ENCODE data around the gene REEP3.
"Not testable (repeated sequence)": the region's sequence is repeated elsewhere in the genome, so short reads cannot be mapped to it uniquely, and the experiment has no call there.

REEP3 gene, protein sequence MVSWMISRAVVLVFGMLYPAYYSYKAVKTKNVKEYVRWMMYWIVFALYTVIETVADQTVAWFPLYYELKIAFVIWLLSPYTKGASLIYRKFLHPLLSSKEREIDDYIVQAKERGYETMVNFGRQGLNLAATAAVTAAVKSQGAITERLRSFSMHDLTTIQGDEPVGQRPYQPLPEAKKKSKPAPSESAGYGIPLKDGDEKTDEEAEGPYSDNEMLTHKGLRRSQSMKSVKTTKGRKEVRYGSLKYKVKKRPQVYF

GRCh38 chr10:63520500-63521415 is at the start of gene REEP3:
TSS of gene REEP3 (plus strand) at chr10:63521401. CDS start at chr10:63521546, 145 bp downstream.
- no peak for DNase-seq

- no peak for DNase-seq
These were observed 46.7 kb upstream of the REEP3 start for GRCh38 chr10:63474488-63474887.

- no peak for DNase-seq
These were observed 43.3 kb upstream of the REEP3 start for GRCh38 chr10:63477927-63478326.

DNA sequence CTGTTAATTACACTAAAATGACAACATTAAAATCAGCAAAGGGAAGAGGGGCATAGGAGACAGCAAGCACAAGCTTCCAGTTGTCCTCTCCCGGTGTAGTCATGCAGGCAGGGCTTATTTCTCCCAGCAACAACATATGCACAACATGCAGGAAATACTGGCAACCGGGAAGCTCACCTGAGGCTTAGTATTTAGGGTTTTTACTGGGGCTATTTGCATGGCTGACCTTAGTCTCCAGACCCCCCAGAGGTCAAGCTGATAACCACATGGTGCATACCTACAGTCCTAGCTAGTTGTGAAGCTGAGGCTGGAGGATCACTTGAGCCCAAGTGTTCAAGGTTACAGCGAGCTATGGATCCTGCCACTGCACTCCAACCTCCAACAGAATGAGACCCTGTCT is 42.6 kb upstream of the REEP3 start:
- DNase-seq = no peak

- no peak for DNase-seq
These were observed 41.0 kb upstream of the REEP3 start for GRCh38 chr10:63480237-63480636.

DNA sequence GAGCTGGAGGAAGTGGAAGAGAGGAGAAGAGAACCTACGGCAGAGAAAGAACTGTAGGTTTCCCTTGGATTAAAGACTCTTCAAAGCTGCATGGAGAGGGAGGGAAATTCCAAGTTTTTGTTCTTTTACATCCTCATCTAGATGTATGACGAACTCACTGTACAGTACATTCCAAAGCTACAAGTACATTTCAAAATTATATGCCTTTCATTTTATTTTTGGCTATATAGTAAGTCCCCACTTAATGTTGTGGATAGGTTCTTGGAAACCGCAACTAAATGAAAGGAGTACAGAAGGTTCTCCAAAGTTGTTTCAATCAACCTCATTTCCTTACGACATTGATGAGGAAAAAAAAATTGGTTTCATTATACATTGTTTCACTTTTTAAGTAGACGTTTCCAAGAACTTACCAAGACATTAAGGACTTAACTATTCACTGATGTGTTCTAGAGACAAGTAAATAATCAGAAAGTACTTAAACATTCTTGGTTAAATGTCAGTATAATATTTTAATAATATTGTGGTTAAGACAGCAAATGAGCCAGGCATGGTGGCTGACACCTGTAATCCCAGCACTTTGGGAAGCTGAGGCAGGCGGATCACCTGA is 39.3 kb upstream of the REEP3 start:
- no peak for DNase-seq

GRCh38 chr10:63483983-63484382 is 37.2 kb upstream of the REEP3 start:
- no peak for DNase-seq

DNA sequence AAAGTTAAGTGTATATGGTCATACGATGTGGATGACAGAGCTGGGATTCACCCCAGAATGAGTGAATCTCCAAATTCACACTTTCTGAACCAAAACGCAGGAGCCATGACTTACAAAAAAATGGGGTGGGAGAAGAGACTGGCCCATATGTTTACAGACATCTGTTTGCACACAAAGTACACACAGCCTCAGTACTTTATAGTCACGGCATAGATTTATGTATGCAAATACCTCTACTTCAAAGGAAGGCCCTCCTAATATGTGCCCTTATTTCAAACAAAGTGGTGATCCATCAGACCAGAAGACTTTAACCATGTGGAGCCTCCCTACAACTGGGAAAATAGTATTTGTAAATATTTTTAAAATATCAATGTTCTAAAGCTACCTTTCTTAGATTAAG is 33.2 kb upstream of the REEP3 start:
- no peak for DNase-seq

GRCh38 chr10:63489838-63490237 is 31.4 kb upstream of the REEP3 start:
- DNase-seq = no peak

- DNase-seq = no peak
These were observed 29.4 kb upstream of the REEP3 start for GRCh38 chr10:63491588-63492316.

DNA sequence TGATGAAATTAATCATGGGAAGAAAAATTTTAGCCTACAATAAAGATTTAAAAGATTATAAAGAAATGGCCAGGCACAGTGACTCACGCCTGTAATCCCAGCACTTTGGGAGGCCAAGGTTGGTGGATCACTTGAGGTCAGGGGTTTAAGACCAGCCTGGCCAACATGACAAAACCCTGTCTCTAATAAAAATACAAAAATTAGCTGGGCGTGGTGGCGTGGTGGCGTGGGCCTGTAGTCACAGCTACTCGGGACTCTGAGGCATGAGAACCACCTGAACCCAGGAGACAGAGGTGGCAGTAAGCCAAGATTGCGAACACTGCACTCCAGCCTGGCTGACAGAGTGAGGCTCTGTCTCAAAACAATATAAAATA is 28.9 kb upstream of the REEP3 start:
- DNase-seq = not testable (repeated sequence)

GRCh38 chr10:63493004-63493403 is 28.2 kb upstream of the REEP3 start:
- no peak for DNase-seq

DNA sequence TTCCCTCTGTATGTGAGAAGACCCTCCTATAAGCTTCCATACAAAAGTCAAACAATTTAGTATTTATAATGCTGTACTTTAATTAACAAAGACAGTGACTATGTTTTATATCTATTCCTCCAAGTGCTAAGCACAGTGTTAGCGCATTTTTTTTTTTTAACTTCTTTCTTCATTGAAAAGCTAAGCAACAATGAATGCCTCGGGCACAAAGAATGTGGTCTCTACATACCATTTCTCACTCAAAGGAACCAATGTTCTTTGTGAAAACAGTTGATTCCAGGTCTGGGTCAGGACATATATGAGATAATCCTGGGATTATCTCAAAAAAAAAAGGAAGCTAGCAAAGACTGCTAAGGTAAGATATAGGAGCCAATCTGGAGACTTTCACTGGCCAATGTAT is 26.2 kb upstream of the REEP3 start:
- DNase-seq = no peak

GRCh38 chr10:63496561-63496960 is 24.6 kb upstream of the REEP3 start:
- no peak for DNase-seq

- no peak for DNase-seq
These were observed 23.9 kb upstream of the REEP3 start for GRCh38 chr10:63497321-63497720.

DNA sequence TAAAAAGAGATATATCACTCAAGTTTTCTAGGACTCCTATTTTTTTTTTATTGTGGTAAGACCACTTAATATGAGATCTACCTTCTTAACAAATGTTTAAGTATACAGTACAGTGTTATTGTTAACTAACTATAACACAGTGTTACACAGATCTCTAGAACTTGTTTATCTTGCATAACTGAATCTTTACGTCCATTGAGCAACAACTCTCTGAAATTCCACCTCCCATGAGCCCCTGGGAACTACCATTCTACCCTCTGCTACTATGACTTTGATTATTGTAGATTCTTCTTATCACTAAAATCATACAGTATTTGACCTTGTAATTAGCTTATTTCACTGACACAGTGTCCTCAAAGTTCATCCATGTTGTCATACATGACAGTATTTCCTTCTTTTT is 22.5 kb upstream of the REEP3 start:
- DNase-seq = no peak

DNA sequence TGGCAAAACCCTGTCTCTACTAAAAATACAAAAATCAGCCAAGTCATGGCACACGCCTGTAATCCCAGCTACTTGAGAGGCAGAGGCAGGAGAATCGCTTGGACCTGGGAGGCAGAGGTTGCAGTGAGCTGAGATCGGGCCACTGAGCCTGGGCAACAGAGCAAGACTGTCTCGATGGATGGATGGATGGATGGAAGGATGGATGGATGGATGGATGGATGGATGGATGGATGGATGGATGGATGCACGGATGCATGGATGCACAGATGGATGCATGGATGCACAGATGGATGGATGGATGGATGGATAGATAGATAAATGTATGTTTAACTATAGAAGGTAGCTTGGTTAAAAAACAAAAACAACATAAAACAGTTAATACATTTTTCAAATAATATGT is 20.6 kb upstream of the REEP3 start:
- not testable (repeated sequence) for DNase-seq

GRCh38 chr10:63501954-63502353 is 19.2 kb upstream of the REEP3 start:
- no peak for DNase-seq

- DNase-seq = no peak
These were observed 18.4 kb upstream of the REEP3 start for GRCh38 chr10:63502832-63503231.

DNA sequence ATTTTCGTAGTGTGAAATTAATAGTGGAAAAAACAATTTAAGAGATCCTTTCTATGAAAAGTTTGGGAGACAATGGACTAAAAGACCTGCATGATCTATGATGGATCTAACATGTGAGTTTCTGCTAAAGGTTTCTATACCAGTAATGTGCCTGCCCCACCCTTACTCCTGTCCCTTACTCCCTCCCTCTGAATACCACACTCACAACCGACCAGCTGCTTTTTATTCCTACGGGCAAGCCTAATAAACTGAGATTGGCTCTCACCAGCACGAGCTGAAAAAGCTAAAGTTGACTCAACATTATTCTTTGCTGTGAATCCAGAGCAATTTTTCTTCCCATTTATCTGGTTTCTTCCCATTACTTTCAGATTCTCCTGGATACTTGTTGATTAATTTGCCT is 17.8 kb upstream of the REEP3 start:
- no peak for DNase-seq

DNA sequence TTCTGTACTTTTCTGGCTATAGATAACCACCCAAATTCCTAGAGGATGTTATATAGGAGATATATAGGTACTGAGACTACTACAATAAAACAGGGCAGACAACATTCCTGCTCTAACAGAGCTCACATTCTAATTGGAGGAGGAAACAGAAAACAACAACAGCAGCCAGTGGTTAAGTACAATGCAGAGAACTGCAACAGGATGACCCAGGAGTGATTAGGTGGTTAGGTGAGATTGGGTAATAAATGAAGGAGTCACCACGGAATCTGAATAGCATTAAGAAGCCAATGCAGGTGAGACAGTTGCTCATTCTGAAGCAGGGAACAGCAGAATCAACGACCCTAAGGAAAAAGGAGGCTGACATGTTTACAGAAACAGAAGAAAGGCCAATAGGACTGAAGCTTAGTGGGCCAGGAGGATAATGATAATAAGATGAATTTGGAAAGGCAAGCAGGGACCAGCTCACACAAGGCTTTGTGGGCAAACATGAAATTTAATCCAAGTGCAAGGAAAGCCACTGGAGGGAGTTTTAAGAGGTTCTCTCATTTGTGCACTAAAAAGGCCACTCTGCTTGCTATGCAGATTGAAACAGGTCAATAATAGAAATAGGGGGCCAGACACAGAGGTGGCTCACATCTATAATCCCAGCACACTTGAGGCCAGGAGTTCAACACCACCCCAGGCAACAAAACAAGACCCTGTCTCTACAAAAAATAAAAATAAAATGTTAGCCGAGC is 16.9 kb upstream of the REEP3 start:
- no peak for DNase-seq

DNA sequence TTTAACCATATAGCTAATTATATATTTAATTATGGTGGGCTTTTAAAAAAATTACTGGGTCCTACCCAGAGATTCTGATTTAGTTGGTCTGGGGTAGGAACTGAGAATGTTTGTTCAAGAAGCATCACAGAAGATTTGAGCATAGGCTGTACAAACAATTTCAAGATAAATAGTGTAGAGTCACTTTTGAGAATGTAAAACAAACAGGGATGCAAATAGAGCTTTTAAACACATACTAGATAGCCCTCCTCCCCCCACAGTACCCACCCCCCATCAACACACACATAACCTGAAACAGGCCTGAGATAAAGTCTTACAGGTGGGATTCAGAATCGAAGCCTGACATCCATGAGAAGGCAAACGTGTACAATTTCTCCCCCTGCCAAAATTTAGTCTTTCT is 15.6 kb upstream of the REEP3 start:
- DNase-seq = no peak

DNA sequence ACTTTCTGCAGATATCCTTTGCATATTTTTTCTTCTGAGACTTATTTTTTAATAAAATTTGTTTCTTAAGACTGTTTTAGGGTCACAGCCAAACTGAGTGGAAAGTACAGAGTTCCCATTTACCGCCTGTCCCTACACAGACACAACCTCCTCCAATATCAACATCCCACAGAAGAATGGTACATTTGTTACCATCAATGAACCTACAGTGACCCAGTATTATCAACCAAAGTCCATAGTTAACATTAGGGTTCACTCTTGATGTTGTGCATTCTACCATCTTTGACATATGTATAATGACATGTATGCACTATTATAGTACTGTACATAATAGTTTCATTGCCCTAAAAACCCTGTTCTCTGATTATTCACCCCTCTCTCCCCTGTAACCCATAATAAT is 14.6 kb upstream of the REEP3 start:
- no peak for DNase-seq

Data from right forelimb (tissue), 1 donor.